WTC11 (cell line): ENCODE data around the gene UHMK1.

ENCODE experiments used
- ATF3 ChIP-seq: sonication (generic); formaldehyde crosslinking; conservative IDR thresholded peaks from 2 replicates; pipeline ENCODE4 v1.8.1; 2022; ENCODE audit warnings: mild to moderate bottlenecking, missing genetic modification reagents
- CTCF ChIP-seq: fragments of 200-600 bp; IDR thresholded peaks from 2 replicates; pipeline ENCODE4 v1.8.0; 2022; ENCODE audit warnings: antibody characterized with exemption
- JUN ChIP-seq: sonication (generic); formaldehyde crosslinking; IDR thresholded peaks from 2 replicates; pipeline ENCODE4 v1.8.0; 2023; ENCODE audit warnings: mild to moderate bottlenecking, missing genetic modification reagents
- MAX ChIP-seq: sonication (generic); formaldehyde crosslinking; IDR thresholded peaks from 2 replicates; pipeline ENCODE4 v1.8.0; 2022; ENCODE audit warnings: mild to moderate bottlenecking, missing genetic modification reagents
- USF1 ChIP-seq: sonication (generic); formaldehyde crosslinking; IDR thresholded peaks from 2 replicates; pipeline ENCODE4 v1.8.0; 2022; ENCODE audit warnings: mild to moderate bottlenecking, missing genetic modification reagents
- ZNF121 ChIP-seq: sonication (generic); formaldehyde crosslinking; IDR thresholded peaks from 2 replicates; pipeline ENCODE4 v1.8.0; 2023; ENCODE audit warnings: missing genetic modification reagents

- no peak for TF ChIP-seq MAX (CRISPR knock-in tag)
- TF ChIP-seq CTCF: no peak
- no peak for TF ChIP-seq JUN (CRISPR knock-in tag)
- no peak for TF ChIP-seq ZNF121 (CRISPR knock-in tag)
- no peak for TF ChIP-seq USF1 (CRISPR knock-in tag)
- TF ChIP-seq ATF3 (CRISPR knock-in tag): no peak
These were observed 5.3 kb downstream of the UHMK1 start for GRCh38 chr1:162502928-162503327.
